ENCODE results near the gene SERPINA4.

The SERPINA4 gene

GRCh38 chr14:94617366-94617941 lies 56.2 kb downstream of the SERPINA4 start:
- no peak for TF ChIP-seq CTCF (conservative IDR thresholded peaks at IDR 0.05)
- no peak overlapping the region for H3K27ac ChIP-seq

- no peak overlapping the region for H3K27ac ChIP-seq
- TF ChIP-seq CTCF (conservative IDR thresholded peaks at IDR 0.05), result no peak
These were observed 57.0 kb downstream of the SERPINA4 start for GRCh38 chr14:94617988-94618822.

GRCh38 chr14:94619297-94619696 lies 58.1 kb downstream of the SERPINA4 start:
- no peak for TF ChIP-seq CTCF (conservative IDR thresholded peaks at IDR 0.05)

More at GRCh38 chr14:94619297-94619696, 58.1 kb downstream of the SERPINA4 start:
- H3K27ac ChIP-seq, result no peak overlapping the region
